SU-DHL-6 (cell line): ENCODE data around the gene PTPN1.

Experiments
- EZH2phosphoT487 ChIP-seq: fragments of 200-600 bp; sonication (generic), shearing (Covaris generic); conservative IDR thresholded peaks from 2 replicates; pipeline ENCODE4 v1.6.1; 2018; ENCODE audit warnings: mild to moderate bottlenecking, antibody characterized with exemption, low read length, moderate library complexity, mixed read lengths
- TF ChIP-seq, protein P1 (sequence below): fragments of 200-600 bp; sonication (generic); IDR thresholded peaks from one replicate; pipeline ENCODE4 v1.5.1; 2017; ENCODE audit warnings: antibody characterized with exemption, mild to moderate bottlenecking, low read length, moderate library complexity; ENCODE audit not compliant: insufficient read depth, poor library complexity, severe bottlenecking

DNA sequence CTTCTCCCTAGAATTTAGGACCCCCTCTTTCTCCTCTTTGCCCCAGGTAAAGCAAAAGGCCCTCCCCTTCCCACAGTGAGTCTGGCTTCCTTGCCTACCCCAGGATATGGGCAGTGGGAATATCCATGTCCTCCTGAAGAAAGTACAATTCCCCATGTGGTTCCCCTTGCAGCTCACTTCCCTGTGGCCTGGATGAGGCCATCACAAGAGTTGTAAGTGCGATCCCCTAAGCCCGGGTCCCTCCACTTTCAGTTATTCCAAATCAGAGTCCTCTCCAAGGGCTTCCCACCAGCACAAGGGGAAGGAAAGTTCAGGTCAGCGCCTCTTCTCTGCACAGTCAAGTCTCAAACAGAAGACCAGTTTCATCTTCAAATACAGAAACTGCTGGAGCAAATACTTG, 10.2 kb upstream of the PTPN1 start:
- TF ChIP-seq, protein P1, sequence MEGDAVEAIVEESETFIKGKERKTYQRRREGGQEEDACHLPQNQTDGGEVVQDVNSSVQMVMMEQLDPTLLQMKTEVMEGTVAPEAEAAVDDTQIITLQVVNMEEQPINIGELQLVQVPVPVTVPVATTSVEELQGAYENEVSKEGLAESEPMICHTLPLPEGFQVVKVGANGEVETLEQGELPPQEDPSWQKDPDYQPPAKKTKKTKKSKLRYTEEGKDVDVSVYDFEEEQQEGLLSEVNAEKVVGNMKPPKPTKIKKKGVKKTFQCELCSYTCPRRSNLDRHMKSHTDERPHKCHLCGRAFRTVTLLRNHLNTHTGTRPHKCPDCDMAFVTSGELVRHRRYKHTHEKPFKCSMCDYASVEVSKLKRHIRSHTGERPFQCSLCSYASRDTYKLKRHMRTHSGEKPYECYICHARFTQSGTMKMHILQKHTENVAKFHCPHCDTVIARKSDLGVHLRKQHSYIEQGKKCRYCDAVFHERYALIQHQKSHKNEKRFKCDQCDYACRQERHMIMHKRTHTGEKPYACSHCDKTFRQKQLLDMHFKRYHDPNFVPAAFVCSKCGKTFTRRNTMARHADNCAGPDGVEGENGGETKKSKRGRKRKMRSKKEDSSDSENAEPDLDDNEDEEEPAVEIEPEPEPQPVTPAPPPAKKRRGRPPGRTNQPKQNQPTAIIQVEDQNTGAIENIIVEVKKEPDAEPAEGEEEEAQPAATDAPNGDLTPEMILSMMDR = no peak
- TF ChIP-seq EZH2phosphoT487 = no peak
